ENCODE results near the gene KMO. TPM values are rescaled to one million over a fixed set of nuclear protein-coding genes. Genes with fewer than 3 reads are reported as not detected.

KMO gene
- total and polyA plus RNA-seq, 5 donors from 2014 or later: 0.03 to 2.2 TPM; not detected in 3

DNA sequence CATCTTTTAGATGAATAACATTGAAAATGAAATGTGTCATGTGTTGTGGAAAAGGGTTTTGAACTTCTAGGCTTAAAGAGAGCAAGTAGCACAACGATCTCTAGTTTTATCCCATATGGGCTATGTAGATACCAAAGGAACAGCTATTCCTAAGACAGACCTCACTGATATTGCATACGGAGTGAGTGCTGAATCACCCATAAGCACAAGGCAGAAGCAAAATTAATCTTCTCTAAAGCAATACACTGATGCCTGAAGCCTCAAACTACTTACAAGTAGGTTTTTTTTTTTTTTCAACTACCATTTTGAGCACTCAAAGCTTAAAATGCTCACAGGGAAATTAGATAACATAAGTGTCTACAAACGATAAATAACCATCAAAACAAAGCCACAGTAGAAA is 5.0 kb upstream of the KMO start:
- Histone ChIP-seq H3K4me1 (ENCODE audit: control insufficient read depth, insufficient read depth, low read length, poor library complexity, severe bottlenecking) (peaks cover 3% of the 10 kb centered on the region), H3K27me3 (ENCODE audit: control insufficient read depth, insufficient read depth, low read length) (peaks cover 40% of the 10 kb centered on the region), H3K4me3 (ENCODE audit: low read depth, low read length) (no peak overlapping the region), H3K36me3 (ENCODE audit: control insufficient read depth, insufficient read depth, low read length) (no peaks in the 10 kb centered on the region), H3K27ac (ENCODE audit: insufficient read depth, low read length, poor library complexity, severe bottlenecking) (no peak overlapping the region), H3K9me3 (ENCODE audit: control insufficient read depth in 2 of 2, low read length in 2 of 2) (peaks cover 0 to 1% of the 10 kb centered on the region in 2 experiments)
- Mint-ChIP-seq H3K27me3 (peaks cover 50% of the 10 kb centered on the region), H3K4me3 (no peak overlapping the region), H3K4me1 (peaks cover 0 to 11% (median 7%) of the 10 kb centered on the region in 4 donors), H3K9me3 (no peaks in the 10 kb centered on the region), H3K27ac (no peak overlapping the region), H3K36me3 (no peaks in the 10 kb centered on the region)
- ATAC-seq (ENCODE audit: low read depth in 2 of 2) (no peak), DNase-seq (no peak)

DNA sequence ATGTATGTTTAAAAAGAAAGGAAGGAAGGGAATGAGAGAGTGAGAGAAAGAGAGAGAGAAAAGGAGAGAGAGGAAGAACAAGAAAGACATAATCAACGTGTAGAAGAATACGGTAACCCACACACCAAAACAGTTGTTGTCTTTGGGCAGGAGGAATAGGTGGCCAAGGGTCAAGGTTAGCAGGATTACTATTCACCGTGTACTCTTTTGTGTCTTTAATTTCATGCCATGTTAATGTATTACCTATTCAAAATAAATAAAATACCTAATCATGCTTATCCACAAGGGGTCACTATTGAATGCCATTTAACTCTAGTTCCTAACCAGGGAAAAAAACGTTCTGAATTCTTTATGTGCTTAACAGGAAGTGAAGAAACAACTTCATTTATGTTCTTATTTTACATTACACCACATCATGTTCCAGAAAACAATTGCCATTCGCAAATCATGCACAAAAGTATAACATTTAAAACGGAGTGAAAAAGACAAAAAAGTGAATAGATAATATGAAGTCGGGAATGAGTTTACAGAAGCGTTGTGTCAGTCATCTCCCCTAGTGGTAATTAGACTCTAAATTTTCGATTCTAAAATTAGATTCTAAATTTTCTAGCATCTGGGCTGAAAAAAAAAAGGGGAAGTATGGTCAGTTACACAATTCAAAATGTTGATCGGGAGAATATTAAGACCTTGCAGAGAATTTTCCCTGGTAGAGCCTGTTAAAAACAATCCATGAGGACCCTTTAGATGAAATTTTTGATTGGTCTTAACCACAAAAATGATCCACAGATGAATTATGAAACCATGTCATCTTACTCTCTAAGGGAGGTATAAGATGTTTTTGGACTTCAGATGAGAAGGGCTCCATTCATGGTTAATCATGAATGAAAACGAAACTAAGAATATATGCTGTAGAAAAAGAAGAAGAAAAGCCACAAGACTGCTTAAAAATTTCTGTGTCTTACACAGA is 700 bp upstream of the KMO start:
- Histone ChIP-seq H3K27me3 (ENCODE audit: control insufficient read depth, insufficient read depth, low read length) (peaks cover 19% of the 10 kb centered on the region), H3K4me3 (ENCODE audit: low read depth, low read length) (peak overlapping the region; percentile 96), H3K4me1 (ENCODE audit: control insufficient read depth, insufficient read depth, low read length, poor library complexity, severe bottlenecking) (peaks cover 5% of the 10 kb centered on the region), H3K9me3 (ENCODE audit: control insufficient read depth in 2 of 2, low read length in 2 of 2) (no peaks in the 10 kb centered on the region), H3K27ac (ENCODE audit: insufficient read depth, low read length, poor library complexity, severe bottlenecking) (no peak overlapping the region), H3K36me3 (ENCODE audit: control insufficient read depth, insufficient read depth, low read length) (no peaks in the 10 kb centered on the region)
- H3K4me3 Mint-ChIP-seq: peak overlapping the region; percentile 87 to 100 (median 94)
- ATAC-seq (ENCODE audit: low read depth in 2 of 2) (peak; percentile 79 to 83), DNase-seq (peak in 2 of 3 donors; percentile 74 to 82)
- H3K4me1 Mint-ChIP-seq: peaks cover 2 to 15% (median 8%) of the 10 kb centered on the region in 4 donors
- no peaks in the 10 kb centered on the region for H3K36me3 Mint-ChIP-seq
- H3K9me3 Mint-ChIP-seq: no peaks in the 10 kb centered on the region
- peak overlapping the region; percentile 54 to 92 (median 77) for H3K27ac Mint-ChIP-seq
- peaks cover 37% of the 10 kb centered on the region for H3K27me3 Mint-ChIP-seq

DNA sequence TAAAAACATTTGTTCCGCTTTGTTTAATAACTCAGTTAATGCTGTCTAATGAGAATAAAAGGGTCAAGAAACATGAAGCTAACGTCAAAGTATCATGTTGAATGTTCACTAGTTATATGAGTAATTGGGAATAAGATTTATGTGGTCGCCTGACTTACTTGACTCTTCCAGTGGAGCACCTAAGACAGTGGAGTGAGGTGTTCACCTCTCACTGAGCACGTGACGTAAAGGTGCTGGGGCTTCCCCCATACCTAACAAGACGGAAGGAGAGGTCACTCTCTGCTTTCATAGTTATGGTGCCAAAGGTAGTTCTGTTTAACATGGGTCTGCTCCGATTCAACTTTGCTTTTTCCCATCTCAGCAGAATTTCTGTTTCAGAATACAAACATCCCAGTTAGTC is 686 bp downstream of the KMO start:
- H3K4me3 Mint-ChIP-seq: peak overlapping the region in 1 of 4 donors; percentile 22
- Histone ChIP-seq H3K4me3 (ENCODE audit: low read depth, low read length) (no peak overlapping the region), H3K4me1 (ENCODE audit: control insufficient read depth, insufficient read depth, low read length, poor library complexity, severe bottlenecking) (peaks cover 5% of the 10 kb centered on the region), H3K27ac (ENCODE audit: insufficient read depth, low read length, poor library complexity, severe bottlenecking) (no peak overlapping the region), H3K36me3 (ENCODE audit: control insufficient read depth, insufficient read depth, low read length) (no peaks in the 10 kb centered on the region), H3K27me3 (ENCODE audit: control insufficient read depth, insufficient read depth, low read length) (peaks cover 15% of the 10 kb centered on the region), H3K9me3 (ENCODE audit: control insufficient read depth in 2 of 2, low read length in 2 of 2) (no peaks in the 10 kb centered on the region)
- peaks cover 0 to 2% (median 0%) of the 10 kb centered on the region in 7 donors for H3K9me3 Mint-ChIP-seq
- no peak for DNase-seq
- H3K27ac Mint-ChIP-seq: peak overlapping the region in 1 of 3 donors; percentile 29
- no peaks in the 10 kb centered on the region for H3K36me3 Mint-ChIP-seq
- peaks cover 2 to 15% (median 8%) of the 10 kb centered on the region in 4 donors for H3K4me1 Mint-ChIP-seq
- peaks cover 37% of the 10 kb centered on the region for H3K27me3 Mint-ChIP-seq
- ATAC-seq (ENCODE audit: low read depth in 2 of 2): peak in 1 of 2 donors; percentile 33

DNA sequence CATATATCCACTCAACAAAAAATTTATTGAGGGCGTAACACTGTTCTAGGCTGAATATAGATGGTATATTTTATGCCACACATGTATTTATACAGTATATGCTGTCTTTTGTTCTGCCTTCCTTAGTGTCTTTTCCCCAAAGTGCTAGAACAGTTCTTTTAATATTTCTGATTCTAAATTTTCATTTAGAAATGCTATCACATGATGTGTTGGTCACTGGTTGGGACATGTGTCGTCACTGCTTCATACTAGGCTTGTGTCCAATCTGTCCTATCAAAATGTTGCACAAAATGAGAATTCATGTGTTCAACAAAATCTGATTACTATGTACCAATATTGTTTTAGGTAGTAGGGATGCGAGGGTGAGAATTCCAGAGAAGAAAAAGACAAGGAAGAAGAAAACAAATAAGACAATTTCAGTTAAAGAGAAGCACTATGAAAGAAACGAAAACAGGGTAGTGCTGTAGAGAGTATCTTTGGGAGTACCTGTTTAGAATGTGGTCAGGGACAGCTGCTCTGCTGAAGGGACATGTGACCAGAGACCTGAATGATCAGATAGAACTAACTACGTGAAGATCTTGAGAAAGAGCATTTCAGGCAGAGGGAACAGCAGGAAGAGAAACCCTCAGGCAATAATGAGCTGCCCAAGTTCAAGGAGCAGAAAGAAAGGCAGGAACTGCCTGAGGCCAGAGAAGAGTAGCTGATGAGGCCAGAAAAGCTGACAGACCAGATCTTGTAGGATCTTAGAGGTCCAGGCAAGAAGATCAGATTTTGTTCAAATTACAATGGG is 1.3 kb downstream of the KMO start:
- Histone ChIP-seq H3K4me1 (ENCODE audit: control insufficient read depth, insufficient read depth, low read length, poor library complexity, severe bottlenecking) (peaks cover 5% of the 10 kb centered on the region), H3K4me3 (ENCODE audit: low read depth, low read length) (no peak overlapping the region), H3K27me3 (ENCODE audit: control insufficient read depth, insufficient read depth, low read length) (peaks cover 15% of the 10 kb centered on the region), H3K36me3 (ENCODE audit: control insufficient read depth, insufficient read depth, low read length) (no peaks in the 10 kb centered on the region), H3K27ac (ENCODE audit: insufficient read depth, low read length, poor library complexity, severe bottlenecking) (no peak overlapping the region), H3K9me3 (ENCODE audit: control insufficient read depth in 2 of 2, low read length in 2 of 2) (no peaks in the 10 kb centered on the region)
- H3K27ac Mint-ChIP-seq: peak overlapping the region in 1 of 3 donors; percentile 34
- ATAC-seq (ENCODE audit: low read depth in 2 of 2) (no peak), DNase-seq (no peak)
- no peaks in the 10 kb centered on the region for H3K36me3 Mint-ChIP-seq
- peaks cover 0 to 2% (median 0%) of the 10 kb centered on the region in 7 donors for H3K9me3 Mint-ChIP-seq
- peaks cover 2 to 15% (median 8%) of the 10 kb centered on the region in 4 donors for H3K4me1 Mint-ChIP-seq
- H3K27me3 Mint-ChIP-seq: peaks cover 37% of the 10 kb centered on the region
- peak overlapping the region in 1 of 4 donors; percentile 22 for H3K4me3 Mint-ChIP-seq

DNA sequence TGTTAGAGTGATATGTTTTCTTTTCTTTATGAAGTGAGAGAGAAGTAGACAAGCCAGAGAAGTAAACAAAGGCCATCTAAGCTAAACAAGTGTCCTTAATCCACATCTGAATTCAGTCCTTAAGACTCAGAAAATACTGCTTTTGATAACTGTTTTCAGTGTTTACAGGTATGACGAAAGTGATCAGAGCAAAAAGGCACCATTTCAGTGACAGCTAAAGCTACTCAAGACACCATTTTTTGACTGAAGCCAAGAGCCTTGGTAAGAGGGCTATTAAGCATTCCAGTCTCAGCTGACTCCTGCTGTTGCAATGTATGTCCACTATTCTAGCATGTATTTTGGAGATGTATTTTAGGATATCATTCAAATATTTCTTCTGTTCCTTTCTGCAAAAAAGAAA is 4.1 kb downstream of the KMO start:
- DNase-seq (no peak), ATAC-seq (ENCODE audit: low read depth in 2 of 2) (no peak)
- H3K27me3 Mint-ChIP-seq: peaks cover 37% of the 10 kb centered on the region
- H3K4me1 ChIP-seq (ENCODE audit: control insufficient read depth, insufficient read depth, low read length, poor library complexity, severe bottlenecking): peaks cover 5% of the 10 kb centered on the region
- H3K36me3 Mint-ChIP-seq: no peaks in the 10 kb centered on the region
- H3K4me1 Mint-ChIP-seq: peaks cover 2 to 12% (median 7%) of the 10 kb centered on the region in 4 donors
- H3K27me3 ChIP-seq (ENCODE audit: control insufficient read depth, insufficient read depth, low read length): peaks cover 18% of the 10 kb centered on the region
- no peaks in the 10 kb centered on the region for H3K9me3 ChIP-seq (ENCODE audit: control insufficient read depth in 2 of 2, low read length in 2 of 2)
- no peak overlapping the region for H3K4me3 Mint-ChIP-seq
- H3K9me3 Mint-ChIP-seq: peaks cover 0 to 2% (median 0%) of the 10 kb centered on the region in 7 donors
- H3K36me3 ChIP-seq (ENCODE audit: control insufficient read depth, insufficient read depth, low read length): no peaks in the 10 kb centered on the region
- H3K27ac ChIP-seq (ENCODE audit: insufficient read depth, low read length, poor library complexity, severe bottlenecking): no peak overlapping the region
- H3K4me3 ChIP-seq (ENCODE audit: low read depth, low read length): no peak overlapping the region
- peak overlapping the region in 1 of 3 donors; percentile 5 for H3K27ac Mint-ChIP-seq

DNA sequence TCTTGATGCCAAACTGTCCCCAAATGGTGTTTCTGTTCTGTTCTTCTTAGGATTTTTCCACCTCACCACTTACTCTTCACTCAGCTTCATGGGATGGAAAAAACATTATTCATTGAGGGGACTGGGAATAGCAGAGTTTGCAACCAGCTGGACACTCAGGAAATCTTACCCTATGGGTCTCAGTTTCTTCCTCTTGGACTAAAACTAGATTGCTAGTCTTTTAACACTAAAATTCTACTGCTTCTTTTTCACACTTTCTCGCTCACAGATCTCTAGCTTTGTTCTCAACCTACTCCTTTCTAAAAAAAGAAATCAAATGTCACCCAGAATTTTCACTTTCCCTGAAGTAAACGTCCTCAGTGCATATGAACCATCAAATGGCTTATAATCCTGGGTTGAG is 4.8 kb downstream of the KMO start:
- no peak overlapping the region for H3K4me3 Mint-ChIP-seq
- H3K27ac Mint-ChIP-seq: no peak overlapping the region
- peaks cover 18% of the 10 kb centered on the region for H3K27me3 ChIP-seq (ENCODE audit: control insufficient read depth, insufficient read depth, low read length)

DNA sequence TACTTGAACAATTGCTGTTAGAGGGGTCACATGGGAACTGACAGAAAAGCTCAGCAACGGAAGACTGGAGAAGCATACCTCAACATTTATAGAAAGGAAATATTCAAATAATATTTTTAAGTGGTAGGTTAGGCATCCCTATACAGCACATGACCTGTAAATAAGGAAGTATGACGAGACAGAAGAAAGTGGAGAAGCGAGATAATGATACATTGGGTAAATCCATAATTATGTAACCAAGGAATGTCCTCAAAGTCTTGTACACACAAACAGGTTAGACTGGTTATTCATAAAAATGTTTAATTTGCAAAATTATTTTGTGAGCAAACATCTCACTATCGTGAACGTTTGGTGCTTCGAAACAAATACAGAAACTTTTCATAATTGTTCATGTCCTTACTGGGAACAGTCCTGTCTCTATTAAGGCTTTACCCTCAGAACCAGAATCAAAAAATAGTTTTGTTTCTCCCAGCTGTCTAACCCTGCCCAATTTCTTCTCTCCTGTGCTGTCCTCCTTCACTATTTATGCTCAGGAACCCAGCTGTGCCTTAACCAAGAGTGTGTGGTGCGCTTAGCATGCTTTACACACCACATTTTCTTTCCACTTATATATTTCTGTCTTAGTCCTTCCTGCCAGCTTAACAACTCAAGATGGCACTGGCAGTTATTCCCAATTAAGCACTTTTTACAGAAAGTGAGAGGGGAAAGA is 10.2 kb downstream of the KMO start:
- Mint-ChIP-seq H3K4me3 (no peak overlapping the region), H3K27me3 (peaks cover 25% of the 10 kb centered on the region), H3K27ac (peak overlapping the region in 1 of 3 donors; percentile 3), H3K36me3 (no peaks in the 10 kb centered on the region), H3K4me1 (no peaks in the 10 kb centered on the region), H3K9me3 (peaks cover 0 to 2% (median 0%) of the 10 kb centered on the region in 7 donors)
- no peak for ATAC-seq (ENCODE audit: low read depth in 2 of 2)
- H3K36me3 ChIP-seq (ENCODE audit: control insufficient read depth, insufficient read depth, low read length): no peaks in the 10 kb centered on the region
- peaks cover 19% of the 10 kb centered on the region for H3K27me3 ChIP-seq (ENCODE audit: control insufficient read depth, insufficient read depth, low read length)
- no peaks in the 10 kb centered on the region for H3K9me3 ChIP-seq (ENCODE audit: control insufficient read depth in 2 of 2, low read length in 2 of 2)
- H3K4me1 ChIP-seq (ENCODE audit: control insufficient read depth, insufficient read depth, low read length, poor library complexity, severe bottlenecking): no peaks in the 10 kb centered on the region
- no peak overlapping the region for H3K27ac ChIP-seq (ENCODE audit: insufficient read depth, low read length, poor library complexity, severe bottlenecking)
- DNase-seq: no peak
- H3K4me3 ChIP-seq (ENCODE audit: low read depth, low read length): no peak overlapping the region

More for the DNA sequence above, 4.8 kb downstream of the KMO start:
- Histone ChIP-seq H3K4me1 (ENCODE audit: control insufficient read depth, insufficient read depth, low read length, poor library complexity, severe bottlenecking) (peaks cover 5% of the 10 kb centered on the region), H3K4me3 (ENCODE audit: low read depth, low read length) (no peak overlapping the region), H3K9me3 (ENCODE audit: control insufficient read depth in 2 of 2, low read length in 2 of 2) (no peaks in the 10 kb centered on the region), H3K36me3 (ENCODE audit: control insufficient read depth, insufficient read depth, low read length) (no peaks in the 10 kb centered on the region), H3K27ac (ENCODE audit: insufficient read depth, low read length, poor library complexity, severe bottlenecking) (no peak overlapping the region)
- ATAC-seq (ENCODE audit: low read depth in 2 of 2) (no peak), DNase-seq (no peak)
- H3K36me3 Mint-ChIP-seq: no peaks in the 10 kb centered on the region
- peaks cover 0 to 2% (median 0%) of the 10 kb centered on the region in 7 donors for H3K9me3 Mint-ChIP-seq
- H3K4me1 Mint-ChIP-seq: peaks cover 0 to 5% (median 2%) of the 10 kb centered on the region in 4 donors
- H3K27me3 Mint-ChIP-seq: peaks cover 30% of the 10 kb centered on the region

All from CD4-positive, CD25-positive, alpha-beta regulatory T cell (primary cell).